Stimulated activated CD8-positive, alpha-beta memory T cell treated with anti-CD3 and anti-CD28 coated beads, Interleukin-7, amount 100 ng/mL, for 1 hour (primary cell): Measurements from ENCODE around the gene ZNF83.
"Not testable (repeated sequence)": the region's sequence is repeated elsewhere in the genome, so short reads cannot be mapped to it uniquely, and the experiment has no call there.

ENCODE experiments used
- DNase-seq, 2 donors: peaks; one replicate each; pipeline ENCODE4 v3.0.0-alpha.2; 2020; ENCODE audit warnings: low read depth in 2 of 2

ZNF83 gene

GRCh38 chr19:52639996-52640395 lies 1.8 kb upstream of the ZNF83 start:
- DNase-seq = no peak

DNA sequence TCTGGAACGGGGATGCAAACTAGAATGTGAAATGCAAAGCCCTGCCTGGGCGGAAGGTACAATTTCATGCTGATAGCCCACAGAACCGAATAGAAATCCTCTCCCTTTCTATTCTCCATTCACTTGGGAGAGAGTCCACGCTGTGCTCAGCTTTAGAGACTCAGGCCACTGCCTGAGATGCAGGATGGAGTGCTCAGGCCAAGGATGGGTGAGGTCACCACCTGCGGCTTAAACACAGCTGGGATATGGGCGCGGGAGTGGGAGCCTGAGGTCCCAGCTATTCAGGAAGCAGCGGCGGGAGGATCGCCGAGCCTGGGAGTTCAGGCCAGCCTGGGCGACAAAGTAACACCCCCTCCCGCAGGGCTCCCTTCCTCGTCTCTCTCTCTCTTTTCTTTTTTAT lies 446 bp upstream of the ZNF83 start:
- DNase-seq = no peak

DNA sequence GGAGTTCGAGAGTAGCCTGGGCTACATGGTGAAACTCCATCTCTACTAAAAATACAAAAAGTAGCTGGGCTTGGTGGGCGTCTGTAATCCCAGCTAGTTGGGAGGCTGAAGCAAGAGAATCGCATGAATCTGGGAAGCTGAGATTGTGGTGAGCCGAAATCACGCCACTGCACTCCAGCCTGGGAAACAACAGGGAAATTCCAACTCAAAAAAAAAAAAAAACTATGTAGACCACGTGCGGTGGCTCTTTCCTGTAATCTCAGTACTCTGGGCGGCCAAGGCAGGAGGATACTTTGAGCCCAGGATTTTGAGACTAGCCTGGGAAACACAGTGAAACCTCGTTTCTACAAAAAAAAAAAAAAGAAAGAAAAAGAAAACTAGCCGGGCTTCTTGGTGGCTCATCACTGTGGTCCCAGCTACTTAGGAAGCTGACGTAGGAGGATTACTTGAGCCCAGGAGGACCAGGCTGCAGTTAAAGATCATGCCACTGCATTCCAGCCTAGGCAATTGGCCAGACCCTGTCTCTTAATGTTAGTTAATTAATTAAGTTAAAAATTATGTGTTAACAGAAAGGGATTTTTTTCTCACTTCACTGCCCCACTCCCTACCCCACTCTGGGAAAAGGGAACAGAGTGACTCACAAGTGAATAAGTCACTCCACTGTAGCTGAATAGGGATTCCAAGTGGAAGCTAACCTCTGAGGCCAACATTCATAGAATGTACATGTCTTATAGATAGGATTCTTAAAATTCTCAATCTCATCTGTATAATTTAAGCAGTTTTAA lies 2.2 kb downstream of the ZNF83 start:
- no peak for DNase-seq

- not testable (repeated sequence) for DNase-seq
These were observed 10.7 kb downstream of the ZNF83 start for GRCh38 chr19:52627441-52627840.

GRCh38 chr19:52626915-52627314 lies 11.2 kb downstream of the ZNF83 start:
- no peak for DNase-seq

GRCh38 chr19:52622261-52622660 lies 15.9 kb downstream of the ZNF83 start:
- no peak for DNase-seq

- DNase-seq = no peak
These were observed 16.8 kb downstream of the ZNF83 start for GRCh38 chr19:52621376-52621775.

GRCh38 chr19:52613299-52613906 lies 24.8 kb downstream of the ZNF83 start:
- DNase-seq = no peak

DNA sequence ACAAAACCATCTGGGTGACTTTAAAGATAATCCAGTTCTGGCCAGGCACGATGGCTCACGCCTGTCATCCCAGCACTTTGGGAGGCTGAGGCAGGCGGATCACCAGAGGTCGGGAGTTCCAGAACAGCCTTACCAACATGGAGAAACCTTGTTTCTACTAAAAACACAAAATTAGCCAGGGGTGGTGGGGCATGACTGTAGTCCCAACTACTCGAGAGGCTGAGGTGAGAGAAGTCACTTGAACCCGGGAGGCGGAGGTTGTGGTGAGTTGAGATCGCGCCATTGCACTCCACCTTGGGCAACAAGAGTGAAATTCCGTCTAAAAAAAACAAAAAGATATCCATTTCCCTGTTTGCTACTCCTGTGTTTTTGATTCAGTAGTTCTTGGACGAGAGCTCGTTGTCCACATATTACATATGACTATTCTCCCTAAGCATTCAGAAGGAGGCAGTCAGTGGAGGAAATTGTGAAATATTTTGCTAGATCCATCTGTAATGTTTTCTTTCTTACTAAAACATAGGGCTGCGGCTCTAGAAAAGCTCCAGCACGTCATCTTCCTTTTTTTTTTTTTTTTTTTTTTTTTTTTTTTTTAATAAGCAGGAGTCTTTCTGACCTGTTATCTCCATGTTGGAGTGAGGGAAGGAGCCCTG lies 34.5 kb downstream of the ZNF83 start:
- no peak for DNase-seq

DNA sequence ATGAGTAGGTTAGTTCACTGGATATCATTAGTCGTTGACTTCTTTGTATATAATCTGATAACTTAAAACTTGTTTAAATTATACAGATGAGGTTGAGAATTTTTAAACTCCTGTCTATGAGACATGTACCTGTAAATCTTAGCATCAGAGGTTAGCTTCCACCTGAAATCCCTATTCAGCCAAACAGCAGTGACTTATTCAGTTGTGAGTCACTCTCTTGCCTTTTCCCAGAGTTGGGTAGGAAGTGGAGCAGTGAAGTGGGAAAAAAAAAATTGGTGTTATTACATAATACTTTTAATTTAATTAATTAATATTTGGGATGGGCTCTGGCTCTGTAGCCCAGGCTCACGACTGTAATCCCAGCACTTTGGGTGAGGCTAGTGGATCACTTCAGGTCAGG lies 35.2 kb downstream of the ZNF83 start:
- no peak for DNase-seq

- not testable (repeated sequence) for DNase-seq
These were observed 36.2 kb downstream of the ZNF83 start for GRCh38 chr19:52601974-52602366.

- peak; percentile 84 to 91 for DNase-seq
These were observed 36.9 kb downstream of the ZNF83 start for GRCh38 chr19:52601025-52601973.

- no peak for DNase-seq
These were observed 37.5 kb downstream of the ZNF83 start for GRCh38 chr19:52600639-52601024.

- DNase-seq = no peak
These were observed 38.9 kb downstream of the ZNF83 start for GRCh38 chr19:52599241-52599640.

- not testable (repeated sequence) for DNase-seq
These were observed 44.7 kb downstream of the ZNF83 start for GRCh38 chr19:52593441-52593840.

- DNase-seq = no peak
These were observed 45.9 kb downstream of the ZNF83 start for GRCh38 chr19:52592301-52592700.

DNA sequence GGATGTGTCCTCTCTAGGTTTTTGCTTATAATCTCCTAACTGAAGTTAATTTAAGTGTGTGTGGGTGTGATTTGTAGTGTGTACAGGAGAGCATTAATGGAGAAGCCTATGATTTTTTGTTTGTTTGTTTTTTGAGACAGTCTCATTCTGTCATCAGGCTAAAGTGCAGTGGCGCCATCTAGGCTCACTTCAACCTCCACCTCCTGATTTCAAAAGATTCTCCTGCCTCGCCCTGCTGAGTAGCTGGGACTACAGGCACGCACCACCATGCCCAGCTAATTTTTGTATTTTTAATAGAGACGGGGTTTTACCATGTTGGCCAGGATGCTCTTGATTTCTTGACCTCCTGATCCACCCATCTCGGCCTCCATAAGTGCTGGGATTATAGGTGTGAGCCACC lies 47.4 kb downstream of the ZNF83 start:
- no peak for DNase-seq

DNA sequence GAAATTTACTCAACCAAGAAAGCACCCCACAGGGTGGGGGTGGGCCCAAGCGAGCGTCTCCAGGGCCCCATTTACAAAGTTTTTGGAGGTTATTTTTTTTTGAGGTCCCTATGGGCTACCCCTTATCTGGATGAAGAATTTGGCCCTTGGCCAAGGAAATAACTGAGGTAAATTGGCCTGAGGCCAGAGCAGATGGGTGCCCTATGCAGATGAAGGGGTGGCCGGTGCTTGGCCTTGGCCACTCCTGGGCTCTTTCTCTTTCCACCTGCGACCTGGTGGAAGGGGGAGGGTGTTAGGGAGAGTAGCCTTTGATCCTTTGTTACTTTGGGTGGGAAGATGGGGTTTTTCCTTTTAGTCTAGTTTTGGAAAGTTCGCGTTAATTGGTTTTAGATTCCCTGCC lies 52.6 kb downstream of the ZNF83 start:
- DNase-seq = no peak

DNA sequence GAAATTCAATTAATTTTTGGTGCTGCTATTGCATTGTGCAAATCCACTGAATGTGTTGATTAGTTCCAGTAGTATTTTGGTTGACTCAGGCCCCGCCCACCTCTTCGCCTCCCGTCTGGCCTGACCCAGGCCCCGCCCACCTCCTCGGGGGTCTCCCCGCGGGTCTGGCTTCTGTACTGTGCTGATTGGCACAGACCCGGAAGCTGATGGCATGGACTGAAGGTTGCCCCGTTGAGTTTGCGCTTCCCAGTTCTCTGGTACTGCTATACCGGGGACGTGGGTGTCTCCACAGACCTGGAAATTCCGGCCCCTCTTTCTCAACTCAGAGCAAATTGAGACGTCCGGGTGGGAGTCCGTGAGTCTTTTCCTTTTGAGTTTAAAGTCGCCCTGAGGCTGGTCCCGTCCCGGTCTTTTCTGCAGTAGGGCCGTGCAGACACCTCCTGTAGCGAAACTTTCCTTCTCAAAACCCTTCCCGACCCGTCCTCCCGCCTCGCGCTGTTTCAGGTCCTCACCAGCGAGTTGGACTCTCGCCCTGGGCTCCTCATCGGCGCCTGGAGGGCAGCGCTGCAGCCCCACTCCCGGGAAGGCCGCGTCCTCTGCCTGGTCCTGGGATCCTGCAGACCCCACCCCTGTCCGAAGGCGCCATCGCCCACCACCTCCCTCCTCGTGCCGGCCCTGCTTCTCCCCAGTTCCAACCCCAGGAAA lies 53.3 kb downstream of the ZNF83 start:
- no peak for DNase-seq

DNA sequence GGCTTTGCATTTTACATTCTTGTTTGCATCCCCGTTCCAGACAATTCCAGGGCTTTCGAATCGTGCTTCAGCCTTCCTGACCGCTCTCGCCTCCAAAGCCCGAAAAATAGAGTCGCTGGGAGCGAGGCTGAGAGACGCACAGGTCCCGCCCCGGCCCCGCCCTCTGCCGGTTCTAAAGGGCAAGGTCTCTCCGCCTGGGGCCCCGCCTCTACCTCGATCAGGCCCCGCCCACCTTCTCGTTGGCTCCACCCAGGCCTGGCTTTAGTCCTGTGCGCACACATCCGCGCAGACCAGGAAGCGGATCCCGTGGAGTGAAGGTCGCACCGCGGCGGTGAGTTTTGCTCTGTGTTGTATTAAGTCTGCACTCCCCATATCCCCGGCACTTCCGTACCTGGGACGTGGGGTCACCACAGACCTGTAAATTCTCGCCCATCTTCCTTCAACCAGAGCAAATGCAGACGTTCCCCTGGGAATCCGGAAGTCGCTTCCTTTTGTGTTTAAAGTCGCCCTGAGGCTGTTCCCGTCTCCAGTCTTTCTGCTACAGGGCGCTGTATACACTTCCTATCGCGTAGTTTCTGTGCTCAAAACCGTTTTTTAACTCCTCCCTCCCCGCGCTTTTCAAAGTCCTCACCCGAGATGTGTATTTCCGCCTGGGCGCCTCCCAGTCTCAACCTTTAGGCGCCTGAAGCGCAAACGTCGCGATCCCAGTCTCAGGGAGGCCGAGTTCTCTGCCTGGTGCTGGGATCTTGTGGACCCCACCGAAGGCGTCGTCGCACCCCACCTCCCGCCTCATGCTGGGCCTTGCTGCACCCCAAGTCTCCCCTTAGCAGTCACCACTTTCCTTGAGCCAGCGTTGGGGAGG lies 67.9 kb downstream of the ZNF83 start, which contains the start of gene ZNF701:
TSS of gene ZNF701 (plus strand) at position 288 of the 862 bp plus-strand sequence. CDS start 3,861 bp downstream, outside the sequence.
- peak; percentile 93 to 97 for DNase-seq
